IPS DF 6.9 (cell line): ENCODE results near the gene PHACTR3.
"Not testable (repeated sequence)": the region's sequence is repeated elsewhere in the genome, so short reads cannot be mapped to it uniquely, and the experiment has no call there.

ENCODE experiments used
- DNase-seq: peaks from one replicate; pipeline ENCODE4 v3.0.0-alpha.2; 2013; ENCODE audit warnings: low read depth, low spot score
- H3K27ac ChIP-seq: one replicate; pipeline ENCODE4 v1.5.1; 2013; ENCODE audit warnings: low read length, control low read depth
- H3K27me3 ChIP-seq: 2 replicates; pipeline ENCODE4 v1.6.1; 2013; ENCODE audit warnings: mild to moderate bottlenecking, low read length; ENCODE audit not compliant: control insufficient read depth, insufficient read depth
- H3K36me3 ChIP-seq: 2 replicates; pipeline ENCODE4 v1.6.1; 2013; ENCODE audit warnings: low read length; ENCODE audit not compliant: control insufficient read depth, insufficient read depth
- H3K4me1 ChIP-seq: 2 replicates; pipeline ENCODE4 v1.6.1; 2013; ENCODE audit warnings: low read length; ENCODE audit not compliant: control insufficient read depth, insufficient read depth
- H3K4me3 ChIP-seq: 2 replicates; pipeline ENCODE4 v1.5.1; 2013; ENCODE audit warnings: mild to moderate bottlenecking, low read length
- H3K9me3 ChIP-seq: 2 replicates; pipeline ENCODE4 v1.6.1; 2013; ENCODE audit warnings: low read length, inconsistent platforms; ENCODE audit not compliant: control insufficient read depth, insufficient read depth
- WGBS: extraction: QIAGEN DNeasy Blood & Tissue Kit; methylation state at CpG from one replicate; pipeline ENCODE4 v1.1.7; 2013; ENCODE audit warnings: mixed read lengths, missing lambda C conversion rate; ENCODE audit not compliant: insufficient read length, insufficient coverage; 5-methylcytosine and 5-hydroxymethylcytosine counted together

Gene PHACTR3

DNA sequence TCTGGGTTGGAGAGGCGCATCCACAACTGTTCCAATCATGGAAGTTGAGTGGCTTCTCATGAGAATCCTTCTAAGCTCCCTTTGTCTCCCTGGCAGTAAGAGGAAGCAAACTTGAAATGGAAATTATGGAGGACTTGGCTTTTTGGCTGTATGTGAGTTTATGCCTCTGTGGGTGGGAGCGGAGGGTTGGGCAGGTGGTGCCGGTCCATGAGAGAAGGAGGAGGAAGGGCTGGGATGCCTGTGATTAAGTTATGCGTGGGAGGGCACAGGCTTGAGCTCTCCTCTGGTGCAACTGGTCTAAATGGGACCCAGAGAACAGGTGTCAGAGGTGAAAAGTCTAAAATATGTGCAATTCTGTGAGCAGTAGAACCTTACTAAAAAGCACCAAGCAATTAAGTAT is 2.2 kb downstream of the PHACTR3 start:
- no CpG with 5 or more reads among the region's 4 CpGs for WGBS

DNA sequence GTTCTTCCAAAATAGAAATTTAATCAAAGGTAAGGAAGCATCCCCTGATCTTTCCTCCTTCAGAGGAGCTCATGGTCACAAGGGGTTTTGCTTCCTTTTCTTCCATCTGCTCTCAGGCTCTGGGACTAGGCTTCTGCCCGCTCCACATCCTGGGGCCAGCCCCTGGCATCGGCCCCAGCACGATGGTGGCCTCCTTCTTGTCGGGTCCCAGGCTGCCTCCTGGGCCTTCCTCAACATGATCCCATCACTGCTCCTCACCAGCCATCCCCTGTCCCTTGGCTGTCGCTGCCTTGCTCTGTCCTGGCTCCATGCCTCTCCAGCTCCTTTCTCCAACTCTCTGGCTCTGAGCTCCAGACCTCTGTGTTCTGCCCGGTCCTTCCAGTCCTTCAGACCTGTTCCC is 4.1 kb downstream of the PHACTR3 start:
- H3K9me3 ChIP-seq, result peaks cover 16% of the 10 kb centered on the region
- H3K27me3 ChIP-seq, result no peaks in the 10 kb centered on the region
- H3K4me3 ChIP-seq, result no peak overlapping the region
- no peak for DNase-seq
- no CpG with 5 or more reads among the region's 6 CpGs for WGBS
- no peaks in the 10 kb centered on the region; the same call in 1 of the 2 replicates for H3K4me1 ChIP-seq
- no peak overlapping the region for H3K27ac ChIP-seq
- H3K36me3 ChIP-seq, result no peaks in the 10 kb centered on the region

More for the DNA sequence above, 2.2 kb downstream of the PHACTR3 start:
- Histone ChIP-seq H3K4me1 (no peaks in the 10 kb centered on the region; the same call in 1 of the 2 replicates), H3K4me3 (no peak overlapping the region), H3K36me3 (no peaks in the 10 kb centered on the region), H3K27me3 (no peaks in the 10 kb centered on the region), H3K27ac (no peak overlapping the region), H3K9me3 (peaks cover 25% of the 10 kb centered on the region)
- no peak for DNase-seq

- Histone ChIP-seq H3K36me3 (no peaks in the 10 kb centered on the region), H3K27me3 (no peaks in the 10 kb centered on the region), H3K4me3 (no peak overlapping the region), H3K27ac (no peak overlapping the region), H3K4me1 (no peaks in the 10 kb centered on the region; the same call in 1 of the 2 replicates), H3K9me3 (peaks cover 12% of the 10 kb centered on the region)
- DNase-seq, result no peak
- WGBS, result no CpG with 5 or more reads among the region's 5 CpGs
Measured at GRCh38 chr20:59608871-59609270, 4.5 kb downstream of the PHACTR3 start.

DNA sequence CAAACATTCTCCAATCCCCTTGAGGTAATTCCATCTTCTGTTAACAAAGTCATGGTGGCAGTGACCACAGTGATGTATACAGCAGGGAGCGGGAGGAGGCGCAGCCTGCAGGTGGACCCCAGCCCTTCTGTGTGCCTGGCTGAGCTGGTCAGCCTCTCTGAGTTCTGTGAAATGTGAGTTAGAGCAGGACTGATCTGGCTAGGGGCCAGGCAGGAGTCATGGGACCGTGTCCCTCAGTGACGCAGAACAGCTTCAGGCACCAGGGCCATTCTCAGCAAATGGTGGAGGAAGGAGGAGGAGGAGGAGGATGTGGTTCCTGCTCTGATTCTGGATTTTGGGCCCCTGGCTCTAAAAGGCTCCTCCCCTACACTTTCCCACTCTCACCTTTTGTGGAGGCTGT is 6.9 kb downstream of the PHACTR3 start:
- no CpG with 5 or more reads among the region's 4 CpGs for WGBS
- Histone ChIP-seq H3K27ac (no peak overlapping the region), H3K27me3 (no peaks in the 10 kb centered on the region), H3K9me3 (peaks cover 23% of the 10 kb centered on the region), H3K4me1 (no peaks in the 10 kb centered on the region), H3K4me3 (no peak overlapping the region), H3K36me3 (no peaks in the 10 kb centered on the region)
- no peak for DNase-seq

GRCh38 chr20:59613861-59614260 is 9.5 kb downstream of the PHACTR3 start:
- no peak overlapping the region for H3K4me3 ChIP-seq

DNA sequence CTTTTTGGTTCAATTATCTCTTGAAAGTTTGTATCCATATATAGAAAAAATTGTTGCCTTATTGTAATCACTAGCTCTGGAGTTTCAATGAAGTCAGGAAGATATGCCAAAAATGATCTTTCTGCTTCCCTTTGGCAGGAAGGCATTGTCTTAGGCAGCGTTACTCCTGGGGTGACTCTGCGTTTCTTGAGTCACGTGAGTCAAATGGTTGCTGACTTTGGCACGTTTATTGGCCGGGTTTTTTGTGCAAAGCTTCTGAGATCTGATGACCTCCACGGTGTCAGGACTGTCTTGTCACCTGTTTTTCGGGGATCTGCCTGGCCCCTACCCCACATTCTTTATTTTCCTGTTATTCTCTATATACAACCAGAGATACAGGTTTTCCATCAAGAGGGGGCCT is 10.4 kb downstream of the PHACTR3 start:
- no peaks in the 10 kb centered on the region for H3K36me3 ChIP-seq
- no peak overlapping the region for H3K4me3 ChIP-seq
- no peak for DNase-seq
- H3K27ac ChIP-seq, result no peak overlapping the region
- no peaks in the 10 kb centered on the region for H3K27me3 ChIP-seq
- H3K9me3 ChIP-seq, result peaks cover 32% of the 10 kb centered on the region
- H3K4me1 ChIP-seq, result no peaks in the 10 kb centered on the region
- no CpG with 5 or more reads among the region's 7 CpGs for WGBS

More at GRCh38 chr20:59613861-59614260, 9.5 kb downstream of the PHACTR3 start:
- Histone ChIP-seq H3K9me3 (peaks cover 29% of the 10 kb centered on the region), H3K4me1 (no peaks in the 10 kb centered on the region), H3K27ac (no peak overlapping the region), H3K36me3 (no peaks in the 10 kb centered on the region), H3K27me3 (no peaks in the 10 kb centered on the region)
- no peak for DNase-seq
- no CpG with 5 or more reads among the region's 5 CpGs for WGBS

DNA sequence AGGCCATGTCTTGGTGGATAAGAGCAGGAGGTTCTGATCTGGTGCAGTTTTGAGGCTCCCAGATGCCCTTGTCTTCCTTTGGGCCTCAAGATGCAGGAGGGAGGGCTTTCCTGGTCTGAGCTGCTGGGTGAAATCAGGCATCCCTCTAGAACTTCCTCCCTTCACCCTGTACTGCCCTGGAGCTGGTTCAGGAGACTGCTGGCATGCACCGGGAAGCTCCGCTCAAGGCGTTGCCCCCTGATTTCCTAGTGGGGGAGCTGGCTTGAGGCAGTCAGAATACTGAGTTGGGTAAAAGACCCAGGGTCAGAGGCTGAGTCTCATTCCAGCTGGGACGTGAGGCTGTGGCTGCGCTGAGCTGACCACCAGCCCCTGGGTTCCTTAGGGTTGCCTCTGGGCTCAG is 12.0 kb downstream of the PHACTR3 start:
- Histone ChIP-seq H3K27ac (no peak overlapping the region), H3K4me3 (no peak overlapping the region), H3K27me3 (no peaks in the 10 kb centered on the region), H3K9me3 (peaks cover 38% of the 10 kb centered on the region), H3K4me1 (no peaks in the 10 kb centered on the region), H3K36me3 (no peaks in the 10 kb centered on the region)
- WGBS, result no CpG with 5 or more reads among the region's 5 CpGs
- DNase-seq, result no peak

- Histone ChIP-seq H3K27me3 (no peaks in the 10 kb centered on the region), H3K9me3 (peaks cover 42% of the 10 kb centered on the region), H3K27ac (no peak overlapping the region), H3K4me1 (no peaks in the 10 kb centered on the region), H3K4me3 (no peak overlapping the region), H3K36me3 (no peaks in the 10 kb centered on the region)
- no peak for DNase-seq
- no CpG with 5 or more reads among the region's 2 CpGs for WGBS
Measured at GRCh38 chr20:59617221-59617620, 12.9 kb downstream of the PHACTR3 start.

GRCh38 chr20:59618131-59618530 is 13.8 kb downstream of the PHACTR3 start:
- DNase-seq, result no peak
- no peak overlapping the region for H3K4me3 ChIP-seq
- H3K27me3 ChIP-seq, result no peaks in the 10 kb centered on the region
- H3K36me3 ChIP-seq, result no peaks in the 10 kb centered on the region
- no peaks in the 10 kb centered on the region for H3K4me1 ChIP-seq
- no peak overlapping the region for H3K27ac ChIP-seq
- H3K9me3 ChIP-seq, result peaks cover 42% of the 10 kb centered on the region
- WGBS, result no CpG with 5 or more reads among the region's 8 CpGs

DNA sequence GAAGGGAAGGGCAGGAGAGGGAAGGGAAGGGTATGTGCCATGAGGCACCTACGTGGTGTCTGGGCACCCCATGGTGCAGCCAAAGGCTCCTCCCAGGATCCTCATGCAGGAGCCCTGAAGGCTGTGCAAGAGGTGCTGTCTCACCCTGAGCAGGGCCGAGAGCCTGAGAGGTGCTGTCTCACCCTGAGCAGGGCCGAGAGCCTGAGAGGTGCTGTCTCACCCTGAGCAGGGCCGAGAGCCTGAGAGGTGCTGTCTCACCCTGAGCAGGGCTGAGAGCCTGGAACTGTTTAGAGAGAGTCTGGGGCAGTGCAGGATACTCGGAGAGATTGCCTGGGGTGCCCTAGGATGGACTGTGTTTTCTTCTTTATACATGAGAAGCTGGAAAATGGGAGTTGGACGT is 14.2 kb downstream of the PHACTR3 start:
- H3K9me3 ChIP-seq, result peaks cover 46% of the 10 kb centered on the region
- H3K4me1 ChIP-seq, H3K4me3 ChIP-seq, DNase-seq, H3K27ac ChIP-seq, H3K36me3 ChIP-seq, H3K27me3 ChIP-seq: not testable (repeated sequence)
- no CpG with 5 or more reads among the region's 6 CpGs for whole genome bisulfite sequencing

GRCh38 chr20:59620860-59621505 is 16.6 kb downstream of the PHACTR3 start:
- Histone ChIP-seq H3K27ac (no peak overlapping the region), H3K36me3 (no peaks in the 10 kb centered on the region), H3K9me3 (peaks cover 43% of the 10 kb centered on the region), H3K4me3 (no peak overlapping the region), H3K4me1 (no peaks in the 10 kb centered on the region), H3K27me3 (no peaks in the 10 kb centered on the region)
- WGBS, result no CpG with 5 or more reads among the region's 11 CpGs
- DNase-seq, result no peak
